GM21367 (cell line): ENCODE data around the gene EPHB2.

Experiments
- ATAC-seq: cut with Tn5 transposase; IDR thresholded peaks from one replicate; pipeline ENCODE4 v1.9.1; 2021; ENCODE audit not compliant: unreplicated experiment

Gene EPHB2

DNA sequence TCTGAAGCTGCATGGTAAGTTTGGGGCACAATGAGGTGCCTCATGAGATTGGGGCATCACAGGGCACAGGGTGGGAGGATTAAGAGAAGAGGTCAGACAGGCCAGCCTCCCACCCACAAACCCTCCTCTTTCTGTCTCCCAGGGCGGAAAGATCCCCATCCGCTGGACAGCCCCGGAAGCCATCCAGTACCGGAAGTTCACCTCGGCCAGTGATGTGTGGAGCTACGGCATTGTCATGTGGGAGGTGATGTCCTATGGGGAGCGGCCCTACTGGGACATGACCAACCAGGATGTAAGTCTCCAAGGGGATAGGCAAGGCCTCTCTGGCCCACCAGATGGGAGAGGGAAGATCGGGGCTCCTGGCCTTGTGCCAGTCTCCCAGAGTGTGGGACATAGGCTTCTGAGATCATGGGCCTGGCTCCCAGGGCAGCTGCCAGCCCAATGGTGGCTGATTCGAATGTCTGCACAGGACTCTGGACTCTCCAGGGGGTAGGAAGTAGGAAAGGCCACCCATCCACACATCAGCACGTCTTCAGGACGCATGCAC is 198.3 kb downstream of the EPHB2 start:
- no peak for ATAC-seq

DNA sequence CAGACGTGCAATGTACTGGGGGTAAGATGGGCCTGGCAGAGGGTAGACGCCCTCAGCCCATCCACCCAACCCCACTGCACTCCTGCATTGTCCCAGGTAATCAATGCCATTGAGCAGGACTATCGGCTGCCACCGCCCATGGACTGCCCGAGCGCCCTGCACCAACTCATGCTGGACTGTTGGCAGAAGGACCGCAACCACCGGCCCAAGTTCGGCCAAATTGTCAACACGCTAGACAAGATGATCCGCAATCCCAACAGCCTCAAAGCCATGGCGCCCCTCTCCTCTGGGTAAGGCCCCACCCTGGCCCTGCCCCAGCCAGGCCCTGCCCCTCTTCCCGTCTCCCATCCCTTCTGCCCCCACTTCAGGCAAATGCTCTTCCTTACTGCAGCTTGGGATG is 199.6 kb downstream of the EPHB2 start:
- ATAC-seq = no peak

DNA sequence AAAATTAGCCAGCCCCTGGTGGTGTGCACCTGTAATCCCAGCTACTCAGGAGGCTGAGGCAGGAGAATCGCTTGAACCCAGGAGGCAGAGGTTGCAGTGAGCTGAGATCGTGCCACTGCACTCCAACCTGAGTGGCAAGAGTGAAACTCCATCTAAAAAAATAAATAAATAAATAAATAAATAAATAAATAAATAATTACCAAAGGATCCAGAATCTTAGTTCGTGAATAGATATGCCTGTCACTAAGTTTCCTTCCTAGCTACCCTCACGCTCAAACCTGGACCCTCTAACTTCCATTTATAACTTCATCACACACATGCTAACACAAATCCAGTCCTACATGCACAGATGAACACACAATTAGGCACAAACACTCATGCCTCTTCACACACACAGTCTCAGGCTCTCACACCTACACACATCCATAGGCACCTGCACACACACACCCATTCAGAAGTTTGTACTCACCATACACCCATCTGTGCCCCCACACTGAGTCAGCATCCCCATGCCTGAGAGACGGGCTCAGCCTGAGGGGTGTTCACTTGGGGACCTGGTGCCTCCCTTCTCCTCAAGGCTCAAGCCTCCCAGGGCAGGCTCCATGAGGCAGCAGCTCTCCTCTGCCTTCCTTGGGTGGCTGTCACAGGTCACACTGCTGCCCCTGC is 200.5 kb downstream of the EPHB2 start:
- ATAC-seq = no peak

DNA sequence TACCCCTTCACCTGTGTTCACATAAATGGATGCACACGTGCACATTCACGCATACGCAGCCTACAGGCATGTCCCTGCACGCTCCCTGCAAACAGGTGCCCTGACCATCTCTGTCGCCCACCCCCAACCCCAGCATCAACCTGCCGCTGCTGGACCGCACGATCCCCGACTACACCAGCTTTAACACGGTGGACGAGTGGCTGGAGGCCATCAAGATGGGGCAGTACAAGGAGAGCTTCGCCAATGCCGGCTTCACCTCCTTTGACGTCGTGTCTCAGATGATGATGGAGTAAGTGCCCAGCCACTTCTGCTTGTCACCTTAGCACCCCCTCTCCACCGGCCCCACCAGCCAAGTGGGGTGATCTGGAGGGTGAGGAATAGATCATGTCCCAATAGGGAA is 201.7 kb downstream of the EPHB2 start:
- ATAC-seq = no peak

DNA sequence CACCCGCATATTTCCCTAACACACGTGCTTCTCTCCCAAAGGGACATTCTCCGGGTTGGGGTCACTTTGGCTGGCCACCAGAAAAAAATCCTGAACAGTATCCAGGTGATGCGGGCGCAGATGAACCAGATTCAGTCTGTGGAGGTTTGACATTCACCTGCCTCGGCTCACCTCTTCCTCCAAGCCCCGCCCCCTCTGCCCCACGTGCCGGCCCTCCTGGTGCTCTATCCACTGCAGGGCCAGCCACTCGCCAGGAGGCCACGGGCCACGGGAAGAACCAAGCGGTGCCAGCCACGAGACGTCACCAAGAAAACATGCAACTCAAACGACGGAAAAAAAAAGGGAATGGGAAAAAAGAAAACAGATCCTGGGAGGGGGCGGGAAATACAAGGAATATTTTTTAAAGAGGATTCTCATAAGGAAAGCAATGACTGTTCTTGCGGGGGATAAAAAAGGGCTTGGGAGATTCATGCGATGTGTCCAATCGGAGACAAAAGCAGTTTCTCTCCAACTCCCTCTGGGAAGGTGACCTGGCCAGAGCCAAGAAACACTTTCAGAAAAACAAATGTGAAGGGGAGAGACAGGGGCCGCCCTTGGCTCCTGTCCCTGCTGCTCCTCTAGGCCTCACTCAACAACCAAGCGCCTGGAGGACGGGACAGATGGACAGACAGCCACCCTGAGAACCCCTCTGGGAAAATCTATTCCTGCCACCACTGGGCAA is 202.9 kb downstream of the EPHB2 start:
- no peak for ATAC-seq

DNA sequence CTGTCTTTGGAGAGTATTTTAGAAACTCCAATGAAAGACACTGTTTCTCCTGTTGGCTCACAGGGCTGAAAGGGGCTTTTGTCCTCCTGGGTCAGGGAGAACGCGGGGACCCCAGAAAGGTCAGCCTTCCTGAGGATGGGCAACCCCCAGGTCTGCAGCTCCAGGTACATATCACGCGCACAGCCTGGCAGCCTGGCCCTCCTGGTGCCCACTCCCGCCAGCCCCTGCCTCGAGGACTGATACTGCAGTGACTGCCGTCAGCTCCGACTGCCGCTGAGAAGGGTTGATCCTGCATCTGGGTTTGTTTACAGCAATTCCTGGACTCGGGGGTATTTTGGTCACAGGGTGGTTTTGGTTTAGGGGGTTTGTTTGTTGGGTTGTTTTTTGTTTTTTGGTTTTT is 203.5 kb downstream of the EPHB2 start:
- ATAC-seq = no peak

DNA sequence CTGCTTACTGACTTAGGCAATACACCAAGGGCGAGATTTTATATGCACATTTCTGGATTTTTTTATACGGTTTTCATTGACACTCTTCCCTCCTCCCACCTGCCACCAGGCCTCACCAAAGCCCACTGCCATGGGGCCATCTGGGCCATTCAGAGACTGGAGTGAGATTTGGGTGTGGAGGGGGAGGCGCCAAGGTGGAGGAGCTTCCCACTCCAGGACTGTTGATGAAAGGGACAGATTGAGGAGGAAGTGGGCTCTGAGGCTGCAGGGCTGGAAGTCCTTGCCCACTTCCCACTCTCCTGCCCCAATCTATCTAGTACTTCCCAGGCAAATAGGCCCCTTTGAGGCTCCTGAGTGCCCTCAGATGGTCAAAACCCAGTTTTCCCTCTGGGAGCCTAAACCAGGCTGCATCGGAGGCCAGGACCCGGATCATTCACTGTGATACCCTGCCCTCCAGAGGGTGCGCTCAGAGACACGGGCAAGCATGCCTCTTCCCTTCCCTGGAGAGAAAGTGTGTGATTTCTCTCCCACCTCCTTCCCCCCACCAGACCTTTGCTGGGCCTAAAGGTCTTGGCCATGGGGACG is 204.1 kb downstream of the EPHB2 start:
- no peak for ATAC-seq

DNA sequence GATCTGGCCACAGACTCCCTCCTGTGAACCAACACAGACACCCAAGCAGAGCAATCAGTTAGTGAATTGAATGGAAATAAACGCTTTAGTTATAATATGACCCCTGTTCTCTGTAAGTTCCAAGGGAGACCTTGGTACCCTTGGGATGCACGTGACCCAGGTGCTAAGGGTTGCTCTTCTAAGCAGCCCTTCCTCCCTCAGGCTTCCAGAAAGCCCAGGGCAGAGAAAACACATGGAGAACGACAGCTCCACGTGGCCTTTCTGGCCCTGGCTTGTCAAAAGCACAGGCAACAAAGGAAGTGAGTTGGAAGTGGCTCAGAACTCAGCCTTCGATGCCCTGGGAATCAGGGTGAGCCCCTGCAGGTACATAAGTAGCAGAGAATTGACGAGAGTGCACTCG is 204.6 kb downstream of the EPHB2 start:
- ATAC-seq = no peak

DNA sequence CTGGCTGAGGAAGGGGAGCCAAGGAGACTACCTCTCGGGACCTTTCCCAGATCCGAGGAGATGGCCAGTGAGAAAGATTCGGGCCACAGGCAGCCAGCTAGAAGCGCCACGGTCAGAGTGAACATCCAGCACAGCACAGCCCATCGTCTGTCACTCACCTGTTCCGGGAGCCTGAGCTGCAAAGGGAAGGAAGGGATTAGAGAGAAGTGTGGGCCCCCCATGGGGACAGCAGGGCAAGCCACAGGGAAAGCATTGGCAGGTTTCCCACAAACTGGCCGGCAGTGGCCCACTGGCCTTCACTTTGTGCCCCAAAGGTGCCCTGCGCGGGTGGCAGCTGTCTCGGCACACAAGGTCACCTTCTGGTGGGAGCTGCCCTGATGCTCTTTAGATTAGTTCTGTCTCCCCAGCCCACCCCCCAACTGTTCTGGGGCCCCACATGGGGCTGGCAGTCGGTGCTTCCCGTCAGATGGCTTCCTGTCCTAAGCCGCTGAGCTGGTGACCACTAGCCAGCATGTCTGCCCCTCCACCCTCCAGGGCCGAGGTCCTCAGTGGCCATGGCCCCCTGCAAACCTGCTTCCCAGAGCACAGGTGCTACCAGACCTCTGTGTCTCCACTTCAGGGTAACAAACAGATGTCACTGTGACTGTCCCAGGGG is 205.3 kb downstream of the EPHB2 start:
- ATAC-seq = no peak

DNA sequence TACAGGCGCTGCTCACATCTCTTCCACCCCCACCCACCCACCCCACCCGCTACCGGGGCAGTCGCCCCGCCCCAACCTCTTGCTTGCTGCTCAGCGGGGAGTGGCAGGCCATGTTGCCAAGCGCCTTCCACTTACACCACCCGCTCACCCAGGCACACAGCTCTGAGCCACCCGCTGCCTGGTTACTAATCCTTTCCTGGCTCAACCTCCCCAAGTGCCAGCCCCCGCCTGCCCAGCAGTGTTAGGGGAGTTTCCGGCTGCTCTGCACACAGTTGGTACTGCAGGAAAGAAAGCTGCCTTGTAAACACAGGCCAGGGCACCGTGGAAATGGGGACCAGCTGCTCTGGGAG is 205.8 kb downstream of the EPHB2 start:
- ATAC-seq = no peak

DNA sequence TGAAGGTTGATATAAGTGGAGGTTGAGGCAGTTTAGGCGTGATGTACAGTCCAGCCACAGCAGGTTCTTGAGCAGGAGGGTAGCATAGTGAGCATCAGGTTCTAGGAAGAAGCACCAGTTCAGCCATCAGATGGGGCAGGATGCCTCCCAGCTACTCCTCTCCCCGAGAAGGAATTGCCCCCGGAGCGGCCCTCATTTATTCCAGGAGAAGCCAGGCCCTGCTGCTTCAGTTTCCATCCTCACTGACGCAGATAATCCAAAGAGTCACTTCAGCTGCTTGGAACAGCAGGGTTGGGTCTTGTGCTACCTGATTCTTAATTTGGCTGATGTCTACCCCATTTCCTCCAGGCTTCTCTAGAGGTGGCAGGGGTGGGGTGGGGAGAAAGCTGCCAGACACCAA is 207.3 kb downstream of the EPHB2 start:
- ATAC-seq = no peak

DNA sequence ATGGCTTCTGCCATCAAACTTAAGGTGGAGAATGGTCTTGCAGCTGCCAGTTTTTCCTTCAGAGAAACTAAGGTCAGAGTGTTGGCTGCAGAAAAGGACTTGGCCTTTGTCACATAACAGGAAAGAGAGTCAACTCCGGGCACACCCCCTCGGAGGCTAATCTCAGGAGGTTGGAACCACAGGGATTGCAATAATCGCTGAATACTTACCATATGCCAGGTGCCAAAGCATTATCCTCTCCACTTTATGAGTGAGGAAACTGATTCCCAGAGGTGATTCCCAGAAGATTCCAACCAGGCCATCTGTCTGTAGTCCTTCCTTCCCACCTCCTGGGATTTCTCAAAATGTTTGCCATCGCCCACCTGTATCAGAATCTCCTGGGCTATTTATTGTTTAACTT is 208.0 kb downstream of the EPHB2 start:
- ATAC-seq = no peak

DNA sequence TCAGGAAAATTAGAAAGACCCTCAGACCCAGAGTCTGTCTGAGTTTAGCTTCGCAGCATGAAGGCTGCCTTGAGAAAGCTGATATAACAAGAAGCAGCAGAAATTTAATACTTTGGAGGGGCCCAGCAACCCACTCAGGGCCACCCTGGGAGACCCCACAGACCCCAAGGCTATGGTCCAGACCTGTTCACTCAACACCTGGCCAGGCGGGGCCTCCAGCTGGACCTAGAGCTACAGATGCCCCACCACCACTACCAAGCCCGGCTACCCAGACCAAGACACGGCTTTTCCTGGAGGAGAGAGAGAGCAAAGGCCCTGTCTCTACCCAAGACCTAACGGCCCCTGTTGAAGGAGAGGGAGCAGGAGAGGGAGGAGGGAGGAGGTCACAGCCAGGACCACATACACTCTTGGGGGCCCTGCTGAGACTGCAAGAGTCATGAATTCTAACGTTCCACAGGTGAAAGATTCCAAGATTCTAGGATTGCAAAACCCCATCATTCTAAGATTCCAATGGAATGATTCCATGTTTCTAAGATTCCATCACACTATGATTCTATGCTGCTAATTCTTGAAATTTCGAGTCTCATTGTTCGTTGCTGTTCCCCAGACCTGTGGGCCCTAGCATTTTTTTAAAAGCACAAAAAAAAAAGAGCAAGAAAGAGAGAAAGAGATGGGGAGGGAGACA is 208.8 kb downstream of the EPHB2 start:
- ATAC-seq = no peak

DNA sequence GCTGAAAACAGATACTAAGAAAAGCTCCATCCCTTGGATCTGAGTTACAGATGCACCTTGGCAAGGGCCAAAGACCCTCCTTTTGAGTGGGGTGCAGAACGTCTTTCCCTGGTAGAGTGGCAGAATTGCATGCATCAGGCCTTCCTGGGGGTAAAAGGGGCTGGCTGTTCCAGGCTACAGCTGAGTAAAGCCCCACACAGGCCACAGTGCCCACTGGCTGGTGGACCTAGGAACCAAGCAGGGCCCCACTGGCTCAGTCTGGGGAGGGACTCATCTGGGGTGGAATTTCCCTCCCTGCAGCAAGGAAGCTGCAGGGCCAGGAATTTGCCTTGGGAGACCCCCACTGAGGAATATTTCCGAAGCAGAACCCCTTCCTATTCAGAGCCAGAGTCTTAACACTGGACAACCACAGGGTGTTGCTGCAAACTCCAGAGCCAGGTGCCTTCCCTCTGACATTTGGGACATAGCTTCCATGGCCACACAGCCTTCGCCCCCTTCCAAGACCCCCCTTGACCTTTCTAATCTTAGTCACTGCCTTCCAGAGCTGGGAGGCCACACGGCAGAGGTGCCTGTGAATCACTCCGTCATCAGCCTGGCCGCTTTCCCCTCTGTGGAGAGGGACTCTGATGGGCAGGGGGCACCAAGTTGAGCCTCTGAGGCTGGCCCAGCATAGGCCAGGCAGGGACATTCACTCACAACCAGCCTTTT is 209.5 kb downstream of the EPHB2 start:
- ATAC-seq = no peak

DNA sequence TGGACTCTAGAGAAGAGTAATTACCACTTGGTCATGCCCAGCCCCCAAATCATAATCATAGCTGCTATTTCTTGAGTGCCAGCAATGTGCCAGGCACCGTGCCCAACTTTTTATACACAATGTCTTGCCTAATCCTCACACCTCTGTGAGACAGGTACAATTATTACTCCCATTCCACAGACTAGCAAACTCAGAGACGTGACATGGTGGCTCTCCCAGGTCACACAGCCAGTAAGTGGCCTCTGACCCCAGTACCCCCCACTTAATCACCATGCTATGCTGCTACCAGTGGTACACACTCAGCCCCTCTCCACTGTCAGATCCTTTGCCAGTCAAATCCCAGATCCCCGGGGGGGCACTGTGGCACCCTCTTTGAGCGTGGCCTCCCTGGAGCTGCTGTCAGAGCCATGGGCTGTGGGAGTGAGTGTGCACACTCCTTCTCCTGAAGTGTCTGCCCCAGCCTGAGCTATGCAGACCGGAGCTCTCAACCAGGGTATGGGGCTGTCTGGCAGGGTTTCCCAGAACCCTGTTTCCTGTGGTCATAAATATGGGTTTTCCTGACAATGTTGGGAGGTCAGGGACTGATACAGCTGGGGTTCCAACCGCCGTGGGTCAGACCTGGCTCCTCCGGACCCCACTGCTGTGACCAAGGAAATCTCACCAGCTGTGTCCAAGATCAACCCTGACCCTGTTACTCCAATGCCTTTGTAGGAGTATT is 210.3 kb downstream of the EPHB2 start:
- ATAC-seq = no peak

DNA sequence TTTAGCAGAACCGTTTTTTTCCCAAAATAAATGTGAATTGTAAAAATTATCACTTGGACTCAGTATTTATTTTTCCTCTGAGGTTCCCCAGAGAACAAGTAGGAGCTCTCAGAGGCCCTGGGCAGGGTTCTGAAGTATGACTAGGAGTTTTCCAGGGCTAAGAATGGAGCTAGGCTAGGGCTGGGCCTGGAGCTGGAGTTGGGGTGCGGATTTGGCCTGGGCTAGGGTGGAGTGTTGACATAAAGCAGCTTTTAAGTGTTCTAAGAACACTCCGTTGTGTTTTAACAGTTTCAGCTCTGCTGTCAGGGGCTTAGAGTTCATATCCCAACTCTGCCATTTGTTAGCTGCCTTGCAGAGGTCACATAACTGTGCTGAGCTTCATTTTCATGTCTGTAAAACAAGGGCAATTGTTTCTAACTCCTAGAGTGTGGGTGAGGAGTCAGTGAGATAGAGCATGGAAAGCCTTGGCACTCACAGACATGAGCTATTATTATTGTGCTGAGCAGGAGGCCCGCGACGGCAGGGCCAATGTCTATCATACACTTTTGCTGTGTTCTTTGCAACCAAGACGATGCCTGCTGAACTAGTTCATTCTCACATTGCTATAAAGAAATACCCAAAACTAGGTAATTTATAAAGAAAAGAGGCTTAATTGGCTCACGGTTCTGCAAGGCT is 210.9 kb downstream of the EPHB2 start:
- ATAC-seq = no peak

DNA sequence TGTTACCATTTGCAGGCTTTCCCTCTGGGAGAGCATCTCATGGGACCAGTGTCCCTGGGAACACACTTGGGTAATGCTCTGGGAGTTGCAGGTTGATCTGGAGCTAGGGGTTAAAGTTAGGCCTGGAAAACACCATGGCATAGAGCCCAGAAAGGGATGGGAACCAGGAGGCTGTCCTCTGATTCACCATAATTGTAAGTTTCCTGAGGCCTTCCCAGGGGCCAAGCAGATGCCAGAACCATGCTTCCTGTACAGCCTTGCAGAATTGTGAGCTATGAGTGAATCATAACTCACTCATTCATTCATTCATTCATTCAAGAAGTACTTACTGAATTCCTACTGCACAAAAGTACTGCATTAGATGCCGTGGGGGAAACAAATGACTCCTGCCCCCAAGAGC is 212.0 kb downstream of the EPHB2 start:
- ATAC-seq = no peak

DNA sequence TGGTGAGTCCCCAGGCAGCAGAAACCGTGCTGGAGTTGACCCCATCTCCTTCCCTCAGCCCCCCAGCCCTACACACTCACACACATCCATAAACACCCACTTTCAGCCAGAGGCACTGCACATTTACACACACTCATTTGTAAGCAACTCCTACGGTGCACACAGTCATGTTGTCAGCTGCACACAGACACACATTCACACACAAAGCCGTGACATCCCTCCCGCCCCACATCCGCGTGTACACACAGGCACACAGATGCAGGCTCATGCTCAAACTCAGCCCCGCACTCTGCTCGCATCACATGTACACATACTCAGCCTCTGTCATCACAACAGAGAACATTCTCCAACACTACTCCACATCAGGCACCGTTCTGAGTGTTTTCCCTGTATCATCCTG is 214.5 kb downstream of the EPHB2 start:
- no peak for ATAC-seq

DNA sequence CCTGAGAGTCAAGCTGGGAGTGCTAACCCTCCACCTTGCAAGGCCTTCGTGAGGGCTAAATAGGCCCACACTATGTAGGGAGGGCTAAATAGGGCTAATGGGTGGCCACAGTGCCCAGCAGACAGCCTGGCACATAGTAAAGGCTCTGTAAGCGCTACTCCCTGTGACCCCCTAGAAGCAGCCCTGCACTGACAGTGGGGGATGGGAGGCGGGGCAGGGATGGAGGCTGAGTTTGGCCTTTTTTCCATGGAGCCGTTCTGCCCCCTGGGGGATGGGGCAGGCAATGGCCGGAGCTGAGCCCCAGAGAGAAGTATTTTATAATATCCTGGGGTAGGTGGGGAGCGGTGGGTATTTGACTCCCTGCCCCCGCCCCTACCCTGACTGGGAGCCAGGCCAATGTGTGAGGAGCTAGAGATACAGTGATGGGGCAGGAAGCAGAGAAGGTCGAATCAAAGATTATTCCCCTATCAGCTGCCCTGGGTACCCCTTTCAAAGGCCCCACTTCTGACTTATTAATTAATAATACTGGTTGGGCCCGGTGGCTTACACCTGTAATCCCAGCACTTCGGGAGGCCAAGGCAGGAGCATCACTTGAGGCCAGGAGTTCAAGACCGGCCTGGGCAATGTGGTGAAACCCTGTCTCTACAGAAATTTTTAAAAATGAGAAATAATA is 219.7 kb downstream of the EPHB2 start:
- no peak for ATAC-seq
